ENCODE results near the gene CHN2. TPM values are rescaled to one million over a fixed set of nuclear protein-coding genes. Genes with fewer than 3 reads are reported as not detected.

Gene CHN2
- total RNA-seq, 1 experiment from 2014 or later: 2.1 TPM

GRCh38 chr7:29488977-29489376, 294.4 kb downstream of the CHN2 start:
- H2AFZ ChIP-seq (ENCODE audit: low read depth, low read length, poor library complexity, severe bottlenecking): no peak overlapping the region
- H3K9ac ChIP-seq (ENCODE audit: low read length): no peak overlapping the region
- no peak overlapping the region for H3K4me3 ChIP-seq (replicated peaks in 1 of 2; ENCODE audit: low read depth in 1 of 2, low read length in 2 of 2)
- ChIA-PET RAD21 (ENCODE audit: low non-redundant PET in 1 of 2, low total read pairs in 2 of 2, uncharacterized antibody in 2 of 2, unreplicated experiment in 2 of 2) (no interaction called here), CTCF (no interaction called here), POLR2A (no interaction called here)
- no peaks in the 10 kb centered on the region for H3K36me3 ChIP-seq (ENCODE audit: control insufficient read depth in 1 of 2, insufficient read depth in 2 of 2, low read length in 2 of 2)
- DNase-seq (ENCODE audit: low read depth, low spot score): no peak
- H3K9me2 ChIP-seq (ENCODE audit: insufficient read depth): no peaks in the 10 kb centered on the region
- ATAC-seq: no peak
- BruUV-seq (replicated peaks): no TSS peak
- H3K27me3 ChIP-seq (ENCODE audit: insufficient read depth, low read length): no peaks in the 10 kb centered on the region
- H3K4me2 ChIP-seq (ENCODE audit: low read length): no peak overlapping the region
- intact Hi-C loops (cut with micrococcal nuclease): no loop called here
- no peaks in the 10 kb centered on the region for H4K20me1 ChIP-seq (ENCODE audit: insufficient read depth)
- no peaks in the 10 kb centered on the region for H3K79me2 ChIP-seq (ENCODE audit: insufficient read depth, low read length)
- H3K9me3 ChIP-seq (ENCODE audit: control insufficient read depth in 1 of 2, insufficient read depth in 1 of 2, low read depth in 1 of 2, low read length in 2 of 2): no peaks in the 10 kb centered on the region
- H3K27ac ChIP-seq (ENCODE audit: low read depth, low read length): no peak overlapping the region
- no peak for TF ChIP-seq ZBTB33 (IDR thresholded peaks at IDR 0.05; ENCODE audit: extremely low read depth, insufficient replicate concordance, low read length)
- TF ChIP-seq JUND (IDR thresholded peaks at IDR 0.05): no peak
- TF ChIP-seq POLR2A (IDR thresholded peaks at IDR 0.05; ENCODE audit: borderline replicate concordance, extremely low read depth, insufficient read depth, insufficient read length): no peak
- TF ChIP-seq MAX (IDR thresholded peaks at IDR 0.05): no peak
- TF ChIP-seq TCF7L2 (IDR thresholded peaks at IDR 0.05; ENCODE audit: borderline replicate concordance, extremely low read depth, insufficient read depth, insufficient read length): no peak
- no peak for TF ChIP-seq FOSL1 (IDR thresholded peaks at IDR 0.05; ENCODE audit: low read depth)
- TF ChIP-seq ATF3 (IDR thresholded peaks at IDR 0.05): no peak
- TF ChIP-seq CEBPB (IDR thresholded peaks at IDR 0.05; ENCODE audit: low read depth): no peak
- no peak for TF ChIP-seq RAD21 (IDR thresholded peaks at IDR 0.05; ENCODE audit: low read depth)
- TF ChIP-seq, protein P1, sequence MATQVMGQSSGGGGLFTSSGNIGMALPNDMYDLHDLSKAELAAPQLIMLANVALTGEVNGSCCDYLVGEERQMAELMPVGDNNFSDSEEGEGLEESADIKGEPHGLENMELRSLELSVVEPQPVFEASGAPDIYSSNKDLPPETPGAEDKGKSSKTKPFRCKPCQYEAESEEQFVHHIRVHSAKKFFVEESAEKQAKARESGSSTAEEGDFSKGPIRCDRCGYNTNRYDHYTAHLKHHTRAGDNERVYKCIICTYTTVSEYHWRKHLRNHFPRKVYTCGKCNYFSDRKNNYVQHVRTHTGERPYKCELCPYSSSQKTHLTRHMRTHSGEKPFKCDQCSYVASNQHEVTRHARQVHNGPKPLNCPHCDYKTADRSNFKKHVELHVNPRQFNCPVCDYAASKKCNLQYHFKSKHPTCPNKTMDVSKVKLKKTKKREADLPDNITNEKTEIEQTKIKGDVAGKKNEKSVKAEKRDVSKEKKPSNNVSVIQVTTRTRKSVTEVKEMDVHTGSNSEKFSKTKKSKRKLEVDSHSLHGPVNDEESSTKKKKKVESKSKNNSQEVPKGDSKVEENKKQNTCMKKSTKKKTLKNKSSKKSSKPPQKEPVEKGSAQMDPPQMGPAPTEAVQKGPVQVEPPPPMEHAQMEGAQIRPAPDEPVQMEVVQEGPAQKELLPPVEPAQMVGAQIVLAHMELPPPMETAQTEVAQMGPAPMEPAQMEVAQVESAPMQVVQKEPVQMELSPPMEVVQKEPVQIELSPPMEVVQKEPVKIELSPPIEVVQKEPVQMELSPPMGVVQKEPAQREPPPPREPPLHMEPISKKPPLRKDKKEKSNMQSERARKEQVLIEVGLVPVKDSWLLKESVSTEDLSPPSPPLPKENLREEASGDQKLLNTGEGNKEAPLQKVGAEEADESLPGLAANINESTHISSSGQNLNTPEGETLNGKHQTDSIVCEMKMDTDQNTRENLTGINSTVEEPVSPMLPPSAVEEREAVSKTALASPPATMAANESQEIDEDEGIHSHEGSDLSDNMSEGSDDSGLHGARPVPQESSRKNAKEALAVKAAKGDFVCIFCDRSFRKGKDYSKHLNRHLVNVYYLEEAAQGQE (IDR thresholded peaks at IDR 0.05; ENCODE audit: low read depth): no peak
- no peak for TF ChIP-seq YY1 (IDR thresholded peaks at IDR 0.05; ENCODE audit: extremely low read depth, insufficient replicate concordance, low read depth, low read length)
- no peak for TF ChIP-seq SRF (IDR thresholded peaks at IDR 0.05; ENCODE audit: low read depth)
- no peak for TF ChIP-seq EZH2 (IDR thresholded peaks at IDR 0.05)
- no peak for TF ChIP-seq ZFX (IDR thresholded peaks at IDR 0.05)
- TF ChIP-seq ZNF274 (IDR thresholded peaks at IDR 0.05; ENCODE audit: low read depth, low read length): no peak
- no peak for TF ChIP-seq SP1 (IDR thresholded peaks at IDR 0.05; ENCODE audit: low read depth)
- TF ChIP-seq SIN3A (IDR thresholded peaks at IDR 0.05; ENCODE audit: low read depth): no peak
- no peak for TF ChIP-seq CBX3 (IDR thresholded peaks at IDR 0.05; ENCODE audit: low read depth)
- TF ChIP-seq, protein P2, sequence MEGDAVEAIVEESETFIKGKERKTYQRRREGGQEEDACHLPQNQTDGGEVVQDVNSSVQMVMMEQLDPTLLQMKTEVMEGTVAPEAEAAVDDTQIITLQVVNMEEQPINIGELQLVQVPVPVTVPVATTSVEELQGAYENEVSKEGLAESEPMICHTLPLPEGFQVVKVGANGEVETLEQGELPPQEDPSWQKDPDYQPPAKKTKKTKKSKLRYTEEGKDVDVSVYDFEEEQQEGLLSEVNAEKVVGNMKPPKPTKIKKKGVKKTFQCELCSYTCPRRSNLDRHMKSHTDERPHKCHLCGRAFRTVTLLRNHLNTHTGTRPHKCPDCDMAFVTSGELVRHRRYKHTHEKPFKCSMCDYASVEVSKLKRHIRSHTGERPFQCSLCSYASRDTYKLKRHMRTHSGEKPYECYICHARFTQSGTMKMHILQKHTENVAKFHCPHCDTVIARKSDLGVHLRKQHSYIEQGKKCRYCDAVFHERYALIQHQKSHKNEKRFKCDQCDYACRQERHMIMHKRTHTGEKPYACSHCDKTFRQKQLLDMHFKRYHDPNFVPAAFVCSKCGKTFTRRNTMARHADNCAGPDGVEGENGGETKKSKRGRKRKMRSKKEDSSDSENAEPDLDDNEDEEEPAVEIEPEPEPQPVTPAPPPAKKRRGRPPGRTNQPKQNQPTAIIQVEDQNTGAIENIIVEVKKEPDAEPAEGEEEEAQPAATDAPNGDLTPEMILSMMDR (IDR thresholded peaks at IDR 0.05 in 2 of 3, conservative IDR thresholded peaks at IDR 0.05 in 1 of 3; ENCODE audit: borderline replicate concordance in 1 of 3, insufficient read depth in 1 of 3, low read depth in 2 of 3, low read length in 2 of 3): no peak
- peaks cover 2 to 6% of the 10 kb centered on the region in 2 experiments; a peak in 1 of 4 replicates for H3K4me1 ChIP-seq (ENCODE audit: control insufficient read depth in 1 of 2, insufficient read depth in 2 of 2, low read length in 2 of 2)

Data from HCT116 (cell line).